GM12801 (cell line): ENCODE results near the gene ESAM.

Experiments
- TF ChIP-seq, protein P1 (sequence below): IDR thresholded peaks from one replicate; pipeline ENCODE4 v1.5.1; 2011; ENCODE audit warnings: control low read depth; ENCODE audit not compliant: insufficient read length; ENCODE audit errors: extremely low read depth

ESAM gene

DNA sequence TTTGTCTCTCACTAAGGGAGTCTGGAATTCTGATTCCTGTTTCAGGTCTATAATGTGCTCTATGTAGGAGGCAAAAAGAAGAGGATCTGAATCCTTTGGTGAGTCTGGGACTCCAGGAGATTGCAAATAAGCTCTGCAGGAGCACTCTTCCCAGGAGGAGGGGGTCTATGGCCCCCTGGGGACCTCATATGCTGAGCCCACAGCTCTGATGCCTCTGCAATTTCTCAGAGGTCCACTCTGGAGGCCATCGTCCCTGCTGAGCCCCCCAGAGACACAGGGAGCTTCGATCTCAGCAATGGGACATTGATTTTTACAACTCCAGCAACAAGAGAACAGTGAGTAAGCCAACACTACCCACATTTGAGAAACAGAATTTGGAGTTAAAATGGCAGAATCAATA lies 42.6 kb downstream of the ESAM start:
- TF ChIP-seq, protein P1, sequence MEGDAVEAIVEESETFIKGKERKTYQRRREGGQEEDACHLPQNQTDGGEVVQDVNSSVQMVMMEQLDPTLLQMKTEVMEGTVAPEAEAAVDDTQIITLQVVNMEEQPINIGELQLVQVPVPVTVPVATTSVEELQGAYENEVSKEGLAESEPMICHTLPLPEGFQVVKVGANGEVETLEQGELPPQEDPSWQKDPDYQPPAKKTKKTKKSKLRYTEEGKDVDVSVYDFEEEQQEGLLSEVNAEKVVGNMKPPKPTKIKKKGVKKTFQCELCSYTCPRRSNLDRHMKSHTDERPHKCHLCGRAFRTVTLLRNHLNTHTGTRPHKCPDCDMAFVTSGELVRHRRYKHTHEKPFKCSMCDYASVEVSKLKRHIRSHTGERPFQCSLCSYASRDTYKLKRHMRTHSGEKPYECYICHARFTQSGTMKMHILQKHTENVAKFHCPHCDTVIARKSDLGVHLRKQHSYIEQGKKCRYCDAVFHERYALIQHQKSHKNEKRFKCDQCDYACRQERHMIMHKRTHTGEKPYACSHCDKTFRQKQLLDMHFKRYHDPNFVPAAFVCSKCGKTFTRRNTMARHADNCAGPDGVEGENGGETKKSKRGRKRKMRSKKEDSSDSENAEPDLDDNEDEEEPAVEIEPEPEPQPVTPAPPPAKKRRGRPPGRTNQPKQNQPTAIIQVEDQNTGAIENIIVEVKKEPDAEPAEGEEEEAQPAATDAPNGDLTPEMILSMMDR: no peak

DNA sequence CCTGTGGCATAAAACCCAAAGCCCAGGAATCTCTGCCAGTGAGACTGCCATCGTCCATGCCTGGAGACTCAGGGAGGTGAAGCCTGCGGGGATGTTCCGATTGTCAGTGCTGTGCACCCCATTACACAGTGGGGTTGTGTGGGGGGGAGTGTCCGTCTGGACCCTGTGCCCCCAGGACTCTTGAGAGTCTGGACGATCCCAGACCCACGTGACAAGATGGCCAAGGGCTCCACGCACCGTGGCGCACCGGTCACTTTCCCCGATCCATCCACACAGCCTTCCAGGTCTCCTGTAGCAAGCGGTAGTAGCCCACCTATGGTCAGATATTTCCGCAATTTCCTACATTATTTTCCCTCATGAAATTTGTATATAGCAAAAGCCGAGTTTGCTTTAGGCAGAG lies 43.3 kb downstream of the ESAM start:
- TF ChIP-seq, protein P1: no peak

DNA sequence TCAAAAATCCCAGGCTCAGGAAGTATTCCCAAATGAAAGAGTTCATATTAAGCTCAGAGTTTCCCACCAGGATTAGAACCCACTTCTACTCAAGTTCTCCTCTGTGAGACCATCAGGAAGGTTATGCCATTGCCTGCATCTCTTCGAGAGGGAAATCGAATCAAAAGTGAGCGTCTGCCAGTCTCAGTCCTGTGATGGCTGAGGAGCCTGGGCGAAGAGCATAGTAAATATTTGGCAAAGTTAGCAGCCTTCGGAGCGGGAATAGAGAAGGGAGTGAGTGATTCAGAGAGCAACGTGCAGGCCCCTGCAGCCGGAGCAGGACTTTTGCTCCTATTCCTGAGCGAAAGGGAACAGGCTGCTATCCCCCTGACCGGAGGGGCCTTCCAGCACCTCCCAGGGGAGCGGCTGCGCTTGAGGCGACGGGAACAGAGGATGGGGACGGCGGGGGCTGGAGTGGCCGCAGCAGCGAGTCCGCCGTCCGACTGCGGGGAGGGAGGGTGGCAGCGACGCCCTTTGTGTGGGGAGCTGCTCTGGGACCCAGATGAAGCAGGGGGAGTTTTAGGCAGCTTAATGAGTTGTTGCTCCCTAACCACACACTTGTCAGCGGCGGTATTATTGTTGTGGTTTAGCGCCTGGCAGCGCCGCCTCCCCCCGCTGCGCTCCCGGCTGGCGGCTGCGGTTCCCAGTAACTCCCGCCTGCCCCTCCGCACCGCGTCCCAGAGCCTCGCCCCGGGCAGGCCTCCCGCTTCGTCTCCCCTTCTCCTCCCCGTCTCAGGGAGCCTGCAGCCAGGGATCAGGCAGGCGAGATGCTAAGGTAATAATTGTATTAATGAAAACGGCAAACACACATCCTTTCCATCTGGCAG lies 44.1 kb downstream of the ESAM start:
- TF ChIP-seq, protein P1: no peak

DNA sequence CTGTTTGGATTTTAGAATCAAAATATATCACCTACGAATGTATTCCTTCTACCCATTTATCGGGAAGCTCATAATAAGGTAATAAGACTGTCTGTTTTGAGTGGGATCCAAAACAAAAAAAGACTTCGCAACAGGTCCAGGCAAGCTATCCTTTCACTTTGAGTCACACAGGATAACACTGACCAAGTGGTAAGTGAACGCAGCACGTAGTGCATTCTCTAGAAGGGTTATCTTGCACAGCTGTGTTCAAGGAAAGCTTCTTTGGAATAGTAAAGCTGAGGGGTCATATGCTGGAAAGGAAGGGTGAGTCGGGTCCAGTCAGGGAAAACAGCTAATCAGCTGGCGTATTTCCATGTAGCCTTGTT lies 44.7 kb downstream of the ESAM start:
- TF ChIP-seq, protein P1: no peak

DNA sequence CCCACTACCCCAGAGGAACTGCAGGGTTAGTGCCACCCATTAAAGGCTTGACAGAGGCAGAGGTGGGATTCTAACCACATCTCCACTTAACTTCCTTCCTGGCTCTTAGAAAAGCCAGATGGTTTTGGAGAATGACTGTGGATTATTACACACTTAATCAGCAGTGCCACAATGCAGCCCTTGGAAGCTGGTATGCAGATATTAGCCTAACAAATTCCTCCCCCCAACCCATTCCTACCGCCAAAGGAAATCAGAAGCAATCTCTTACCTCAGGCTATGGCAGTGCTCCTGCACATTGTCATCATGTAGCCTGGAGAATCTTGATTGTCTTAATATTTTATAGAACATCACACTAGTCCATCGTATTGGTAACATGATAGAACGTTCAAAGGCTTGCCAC lies 45.5 kb downstream of the ESAM start:
- TF ChIP-seq, protein P1: no peak

DNA sequence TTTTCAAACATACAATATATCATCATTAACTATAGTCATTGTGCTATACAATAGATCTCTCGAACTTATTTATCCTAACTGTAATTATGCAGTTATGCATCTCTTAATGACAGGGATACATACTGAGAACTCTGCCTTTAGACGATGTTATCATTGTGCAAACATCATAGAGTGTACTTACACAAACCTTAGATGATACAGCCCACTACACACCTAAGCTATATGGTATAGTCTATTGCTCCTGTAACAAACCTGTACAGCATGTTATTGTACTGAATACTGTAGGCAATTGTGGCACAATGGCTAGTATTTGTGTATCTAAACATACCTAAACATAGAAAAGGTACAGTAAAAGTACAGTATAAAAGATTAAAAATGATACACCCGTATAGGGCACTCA lies 49.7 kb downstream of the ESAM start:
- TF ChIP-seq, protein P1: no peak

DNA sequence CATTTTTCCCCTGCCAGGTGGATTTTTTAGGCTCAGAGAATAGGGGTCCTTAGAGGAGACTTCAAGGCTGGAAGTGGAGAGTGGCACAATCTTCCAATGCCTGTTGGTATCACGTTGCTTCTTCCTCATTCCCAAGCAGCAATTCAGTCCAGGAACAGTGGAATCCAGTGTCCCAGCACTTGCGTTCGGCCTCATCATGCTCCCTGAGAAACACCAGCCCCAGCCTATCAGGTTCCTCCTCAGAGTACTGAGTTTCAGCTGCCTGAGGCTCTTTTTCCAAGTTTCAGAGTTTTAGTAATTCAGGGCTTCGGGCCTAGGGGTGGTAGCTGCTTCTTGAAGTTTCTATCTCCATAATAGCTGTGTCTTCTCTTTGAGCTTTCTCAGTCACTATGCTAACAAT lies 54.3 kb downstream of the ESAM start:
- TF ChIP-seq, protein P1: no peak
